HepG2 (cell line): ENCODE data around the gene SH3PXD2A. TPM values are rescaled to one million over a fixed set of nuclear protein-coding genes. Genes with fewer than 3 reads are reported as not detected.

Source experiments
- ATAC-seq: fragments of 200-7000 bp; cut with Tn5 transposase; 3 replicates; pipeline ENCODE4 v1.9.1; 2020; ENCODE audit warnings: mild to moderate bottlenecking, moderate library complexity
- BruUV-seq: library from RNA; stranded (reverse); fragments of 400-500 nt; replicated peaks from 2 replicates; lab custom pipeline; 2021; lab: Mats Ljungman, UMichigan
- CTCF ChIA-PET: fragments of 300-600 bp; formaldehyde crosslinking; extraction: SDS; loops from one replicate; lab custom pipeline; 2021; ENCODE audit warnings: low total read pairs, inconsistent platforms, low intra/inter-chr PET ratio; lab: Yijun Ruan, JAX
- POLR2A ChIA-PET: fragments of 350-600 bp; sonication (Branson Sonifier 250); formaldehyde crosslinking; loops from one replicate; lab custom pipeline; 2020; ENCODE audit warnings: antibody characterized with exemption, inconsistent platforms; lab: Yijun Ruan, JAX
- DNase-seq: peaks from one replicate; pipeline ENCODE4 v3.0.0-alpha.2; 2015; ENCODE audit warnings: low spot score
- FAIRE-seq: peaks from 3 replicates; lab custom pipeline; 2011; peaks lifted over from hg19 to GRCh38; lab: Jason Lieb, UNC
- H2AFZ ChIP-seq: one replicate; pipeline ENCODE4 v1.6.1; 2011; ENCODE audit warnings: low read length, inconsistent platforms
- H3K27ac ChIP-seq: fragments of 300-600 bp; 3 replicates; pipeline ENCODE4 v1.8.0; 2011; ENCODE audit warnings: mixed run types, mild to moderate bottlenecking, mixed read lengths, low read length, inconsistent platforms; ENCODE audit not compliant: insufficient read depth; ENCODE audit errors: extremely low read length
- H3K27me3 ChIP-seq, 2 experiments: fragments of 200-600 bp in 1 of 2; 2 replicates in 1 of 2; 3 replicates in 1 of 2; pipeline versions ENCODE4 v1.6.0 to v1.8.0; 2011; ENCODE audit warnings: low read length in 2 of 2, mild to moderate bottlenecking in 2 of 2, moderate library complexity in 2 of 2, inconsistent platforms in 1 of 2; ENCODE audit not compliant: insufficient read depth in 2 of 2, control insufficient read depth in 1 of 2
- H3K36me3 ChIP-seq, 2 experiments: fragments of 200-600 bp in 1 of 2; replicated peaks in 1 of 2; 2 replicates in 1 of 2; 3 replicates in 1 of 2; pipeline versions ENCODE4 v1.5.1 to v1.8.0; 2011; ENCODE audit warnings: low read length in 2 of 2, inconsistent platforms in 1 of 2; ENCODE audit not compliant: insufficient read depth in 2 of 2, control insufficient read depth in 1 of 2
- H3K4me1 ChIP-seq: 2 replicates; pipeline ENCODE4 v1.5.1; 2012; ENCODE audit warnings: low read length, inconsistent platforms; ENCODE audit not compliant: insufficient read depth
- H3K4me2 ChIP-seq: 2 replicates; pipeline ENCODE4 v1.6.0; 2011; ENCODE audit warnings: low read depth, low read length, inconsistent platforms
- H3K4me3 ChIP-seq, 3 experiments: fragments of 200-600 bp in 1 of 3; sonication (generic), shearing (Covaris generic) in 1 of 3; replicated peaks in 1 of 3; 2 replicates each; pipeline ENCODE4 v1.5.1; 2011 to 2016; ENCODE audit warnings: low read length in 3 of 3, inconsistent platforms in 2 of 3, low read depth in 2 of 3, mild to moderate bottlenecking in 2 of 3, control low read depth in 1 of 3, mixed read lengths in 1 of 3; ENCODE audit not compliant: insufficient read depth in 1 of 3
- H3K79me2 ChIP-seq: one replicate; pipeline ENCODE4 v1.6.1; 2011; ENCODE audit warnings: low read length, inconsistent platforms; ENCODE audit not compliant: insufficient read depth
- H3K9ac ChIP-seq: 2 replicates; pipeline ENCODE4 v1.6.0; 2011; ENCODE audit warnings: mild to moderate bottlenecking, low read depth, low read length, inconsistent platforms; ENCODE audit not compliant: insufficient read depth
- H3K9me3 ChIP-seq: 2 replicates; pipeline ENCODE4 v1.5.1; 2012; ENCODE audit warnings: mild to moderate bottlenecking, low read length
- H4K20me1 ChIP-seq: 2 replicates; pipeline ENCODE4 v1.6.0; 2011; ENCODE audit warnings: inconsistent platforms, mild to moderate bottlenecking, low read length, moderate library complexity; ENCODE audit not compliant: insufficient read depth
- ARID2 ChIP-seq: sonication (generic); formaldehyde crosslinking; IDR thresholded peaks from 2 replicates; pipeline ENCODE4 v1.8.1; 2022; ENCODE audit warnings: mild to moderate bottlenecking, missing genetic modification reagents, borderline replicate concordance
- EP300 ChIP-seq, 3 experiments: sonication (generic) in 1 of 3; formaldehyde crosslinking in 1 of 3; IDR thresholded peaks; 2 replicates each; pipeline versions ENCODE4 v1.5.1 to v1.6.1; 2011 to 2020; ENCODE audit warnings: low read depth in 2 of 3, low read length in 2 of 3, borderline replicate concordance in 1 of 3, improper control_type of control experiment in 1 of 3, mild to moderate bottlenecking in 1 of 3, missing genetic modification reagents in 1 of 3, moderate library complexity in 1 of 3
- FOXC1 ChIP-seq: sonication (generic); formaldehyde crosslinking; IDR thresholded peaks from 2 replicates; pipeline ENCODE4 v1.8.0; 2022; ENCODE audit warnings: mild to moderate bottlenecking, missing genetic modification reagents, borderline replicate concordance
- MEIS2 ChIP-seq: sonication (generic); formaldehyde crosslinking; IDR thresholded peaks from 2 replicates; pipeline ENCODE4 v1.9.0; 2021; ENCODE audit warnings: mild to moderate bottlenecking, missing genetic modification reagents
- MTA3 ChIP-seq: sonication (generic); formaldehyde crosslinking; IDR thresholded peaks from 2 replicates; pipeline ENCODE4 v1.4.0; 2020; ENCODE audit warnings: missing genetic modification reagents
- REL ChIP-seq: sonication (generic); formaldehyde crosslinking; conservative IDR thresholded peaks from 2 replicates; pipeline ENCODE4 v1.8.0; 2022; ENCODE audit warnings: mild to moderate bottlenecking, missing genetic modification reagents, moderate library complexity
- SAP130 ChIP-seq: IDR thresholded peaks from 2 replicates; pipeline ENCODE4 v1.6.1; 2016; ENCODE audit warnings: low read depth
- SP2 ChIP-seq: sonication (generic); formaldehyde crosslinking; IDR thresholded peaks from 2 replicates; pipeline ENCODE4 v1.5.1; 2020; ENCODE audit warnings: mild to moderate bottlenecking, missing genetic modification reagents
- ZFP36L2 ChIP-seq: sonication (generic); formaldehyde crosslinking; IDR thresholded peaks from 2 replicates; pipeline ENCODE4 v1.4.0; 2020; ENCODE audit warnings: missing genetic modification reagents
- ZHX1 ChIP-seq: sonication (generic); formaldehyde crosslinking; IDR thresholded peaks from 2 replicates; pipeline ENCODE4 v1.8.1; 2022; ENCODE audit warnings: low read depth, mild to moderate bottlenecking, missing genetic modification reagents
- ZNF264 ChIP-seq: sonication (generic); formaldehyde crosslinking; IDR thresholded peaks from 2 replicates; pipeline ENCODE4 v1.4.0; 2020; ENCODE audit warnings: missing genetic modification reagents
- ZNF274 ChIP-seq: sonication (generic); formaldehyde crosslinking; IDR thresholded peaks from 2 replicates; pipeline ENCODE4 v1.5.1; 2020; ENCODE audit warnings: mild to moderate bottlenecking, missing genetic modification reagents
- ZNF282 ChIP-seq: fragments of 450-650 bp; IDR thresholded peaks from 2 replicates; pipeline ENCODE4 v1.6.1; 2018; ENCODE audit not compliant: partially characterized antibody
- ZNF552 ChIP-seq: sonication (generic); formaldehyde crosslinking; IDR thresholded peaks from 2 replicates; pipeline ENCODE4 v1.9.0; 2022; ENCODE audit warnings: missing genetic modification reagents, mild to moderate bottlenecking, borderline replicate concordance
- ZNF589 ChIP-seq: sonication (generic); formaldehyde crosslinking; conservative IDR thresholded peaks from 2 replicates; pipeline ENCODE4 v1.8.0; 2022; ENCODE audit warnings: mild to moderate bottlenecking, moderate library complexity, missing genetic modification reagents
- ZNF749 ChIP-seq: sonication (generic); formaldehyde crosslinking; IDR thresholded peaks from 2 replicates; pipeline ENCODE4 v1.8.0; 2022; ENCODE audit warnings: mild to moderate bottlenecking, missing genetic modification reagents, moderate library complexity, borderline replicate concordance
- WGBS: methylation state at CpG from one replicate; pipeline ENCODE4 v1.1.6; 2017; ENCODE audit warnings: low lambda C conversion rate; 5-methylcytosine and 5-hydroxymethylcytosine counted together
- in situ Hi-C: cut with HindIII; loops from 2 replicates; pipeline ENCODE4 v1.10.0; 2017; ENCODE audit warnings: low pct_unique_long_range_greater_than_20kb; ENCODE audit not compliant: extremely low pct_ligation_motif_present
- intact Hi-C: fragments of 100-400 bp; cut with micrococcal nuclease; formaldehyde crosslinking; loops from one replicate; pipeline ENCODE4 v1.10.0; 2022; ENCODE audit not compliant: unreplicated experiment
- polyA plus RNA-seq, 8 experiments: library from polyadenylated mRNA; depleted of rRNA in 3 of 8; stranded (reverse) in 7 of 8; unstranded in 1 of 8; fragments of >200 nt; fragmentation: Illumina TruSeq in 4 of 8; extraction: Trizol in 4 of 8; gene quantifications; 2 replicates each; pipeline versions ENCODE4 v1.2.1 to v1.2.3, GENCODE V29; 2011 to 2016; ENCODE audit warnings: low read depth in 4 of 8, missing spikeins in 1 of 8, mixed read lengths in 1 of 8; ENCODE audit not compliant: insufficient read depth in 1 of 8
- total RNA-seq, 5 experiments: library from RNA; depleted of rRNA; stranded (reverse); fragments of >200 nt; fragmentation: Illumina TruSeq; extraction: Trizol; gene quantifications; 2 replicates each; pipeline ENCODE4 v1.2.3, GENCODE V29; 2016; ENCODE audit warnings: low read depth in 1 of 5
- TF ChIP-seq, protein P1 (sequence below): sonication (generic); formaldehyde crosslinking; IDR thresholded peaks from 2 replicates; pipeline ENCODE4 v1.5.0; 2020; ENCODE audit warnings: mild to moderate bottlenecking, missing genetic modification reagents, moderate library complexity
- TF ChIP-seq, protein P2 (sequence below): sonication (generic); formaldehyde crosslinking; IDR thresholded peaks from 2 replicates; pipeline ENCODE4 v1.5.0; 2020; ENCODE audit warnings: missing genetic modification reagents

Gene SH3PXD2A
- total and polyA plus RNA-seq, 2 of the 13 experiments (the other 11 are each of a cell fraction or from before 2014, with no cell fraction given) = 11.1 to 11.3 TPM

GRCh38 chr10:103568505-103568904 lies 286.9 kb downstream of the SH3PXD2A start:
- no peaks in the 10 kb centered on the region for H3K36me3 ChIP-seq
- H2AFZ ChIP-seq = no peak overlapping the region
- H3K27ac ChIP-seq = no peak overlapping the region
- no peak overlapping the region for H3K4me2 ChIP-seq
- H3K79me2 ChIP-seq = no peaks in the 10 kb centered on the region
- no peak for FAIRE-seq
- peaks cover 10 to 57% of the 10 kb centered on the region in 2 experiments; a peak in 3 of 5 replicates for H3K27me3 ChIP-seq
- TF ChIP-seq ZHX1 (CRISPR knock-in tag) (no peak), FOXC1 (CRISPR knock-in tag) (no peak), ARID2 (CRISPR knock-in tag) (no peak), ZFP36L2 (CRISPR knock-in tag) (no peak), MTA3 (CRISPR knock-in tag) (no peak), EP300 (IDR thresholded peaks at IDR 0.05; ENCODE audit: low read depth in 2 of 2, low read length in 2 of 2) (no peak), EP300 (CRISPR knock-in tag; IDR thresholded peaks at IDR 0.05; ENCODE audit: borderline replicate concordance) (no peak), ZNF552 (CRISPR knock-in tag) (no peak), ZNF264 (CRISPR knock-in tag) (no peak), ZNF589 (CRISPR knock-in tag) (no peak), SAP130 (CRISPR knock-in tag) (no peak), REL (CRISPR knock-in tag) (no peak), ZNF282 (no peak), MEIS2 (CRISPR knock-in tag) (no peak), ZNF749 (no peak), SP2 (CRISPR knock-in tag) (no peak), ZNF274 (CRISPR knock-in tag) (no peak)
- TF ChIP-seq, protein P1, sequence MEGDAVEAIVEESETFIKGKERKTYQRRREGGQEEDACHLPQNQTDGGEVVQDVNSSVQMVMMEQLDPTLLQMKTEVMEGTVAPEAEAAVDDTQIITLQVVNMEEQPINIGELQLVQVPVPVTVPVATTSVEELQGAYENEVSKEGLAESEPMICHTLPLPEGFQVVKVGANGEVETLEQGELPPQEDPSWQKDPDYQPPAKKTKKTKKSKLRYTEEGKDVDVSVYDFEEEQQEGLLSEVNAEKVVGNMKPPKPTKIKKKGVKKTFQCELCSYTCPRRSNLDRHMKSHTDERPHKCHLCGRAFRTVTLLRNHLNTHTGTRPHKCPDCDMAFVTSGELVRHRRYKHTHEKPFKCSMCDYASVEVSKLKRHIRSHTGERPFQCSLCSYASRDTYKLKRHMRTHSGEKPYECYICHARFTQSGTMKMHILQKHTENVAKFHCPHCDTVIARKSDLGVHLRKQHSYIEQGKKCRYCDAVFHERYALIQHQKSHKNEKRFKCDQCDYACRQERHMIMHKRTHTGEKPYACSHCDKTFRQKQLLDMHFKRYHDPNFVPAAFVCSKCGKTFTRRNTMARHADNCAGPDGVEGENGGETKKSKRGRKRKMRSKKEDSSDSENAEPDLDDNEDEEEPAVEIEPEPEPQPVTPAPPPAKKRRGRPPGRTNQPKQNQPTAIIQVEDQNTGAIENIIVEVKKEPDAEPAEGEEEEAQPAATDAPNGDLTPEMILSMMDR (CRISPR knock-in tag) = no peak
- TF ChIP-seq, protein P2, sequence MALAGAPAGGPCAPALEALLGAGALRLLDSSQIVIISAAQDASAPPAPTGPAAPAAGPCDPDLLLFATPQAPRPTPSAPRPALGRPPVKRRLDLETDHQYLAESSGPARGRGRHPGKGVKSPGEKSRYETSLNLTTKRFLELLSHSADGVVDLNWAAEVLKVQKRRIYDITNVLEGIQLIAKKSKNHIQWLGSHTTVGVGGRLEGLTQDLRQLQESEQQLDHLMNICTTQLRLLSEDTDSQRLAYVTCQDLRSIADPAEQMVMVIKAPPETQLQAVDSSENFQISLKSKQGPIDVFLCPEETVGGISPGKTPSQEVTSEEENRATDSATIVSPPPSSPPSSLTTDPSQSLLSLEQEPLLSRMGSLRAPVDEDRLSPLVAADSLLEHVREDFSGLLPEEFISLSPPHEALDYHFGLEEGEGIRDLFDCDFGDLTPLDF (CRISPR knock-in tag) = no peak
- TF ChIP-seq, all 625 proteins: peak for 0
- H3K9me3 ChIP-seq = no peaks in the 10 kb centered on the region
- POLR2A ChIA-PET = no interaction called here
- in situ Hi-C loops = no loop called here
- WGBS = 50% methylated on average over 5 of the region's 5 CpGs
- H3K9ac ChIP-seq = no peak overlapping the region
- intact Hi-C loops = no loop called here
- H3K4me1 ChIP-seq = peaks cover 48% of the 10 kb centered on the region
- H3K4me3 ChIP-seq = no peak overlapping the region
- ATAC-seq (no peak), DNase-seq (no peak)
- no TSS peak for BruUV-seq
- no peaks in the 10 kb centered on the region for H4K20me1 ChIP-seq
- CTCF ChIA-PET = no interaction called here
